ENCODE data around the gene ADORA3.

GRCh38 chr1:111552587-111552986 is 49.2 kb upstream of the ADORA3 start:
- TF ChIP-seq POLR2AphosphoS5 (IDR thresholded peaks at IDR 0.05; ENCODE audit: low read depth, low read length) (no peak), POLR2A (IDR thresholded peaks at IDR 0.05; ENCODE audit: low read depth, low read length) (no peak), TAF1 (IDR thresholded peaks at IDR 0.05; ENCODE audit: borderline replicate concordance, low read depth, low read length) (no peak)

Data from GM12892 (cell line).